Stimulated activated CD8-positive, alpha-beta memory T cell treated with anti-CD3 and anti-CD28 coated beads, Interleukin-4, amount 100 ng/mL, for 48 hours (primary cell): ENCODE data around the gene NCOA3.
"Not testable (repeated sequence)": the region's sequence is repeated elsewhere in the genome, so short reads cannot be mapped to it uniquely, and the experiment has no call there.

ENCODE experiments used
- DNase-seq: peaks from one replicate; pipeline ENCODE4 v3.0.0-alpha.2; 2020

The NCOA3 gene

GRCh38 chr20:47502271-47503239 lies 868 bp downstream of the NCOA3 start:
- peak; percentile 55 for DNase-seq

- no peak for DNase-seq
These were observed 2.0 kb downstream of the NCOA3 start for GRCh38 chr20:47503685-47504084.

- no peak for DNase-seq
These were observed 4.6 kb downstream of the NCOA3 start for GRCh38 chr20:47506335-47506734.

DNA sequence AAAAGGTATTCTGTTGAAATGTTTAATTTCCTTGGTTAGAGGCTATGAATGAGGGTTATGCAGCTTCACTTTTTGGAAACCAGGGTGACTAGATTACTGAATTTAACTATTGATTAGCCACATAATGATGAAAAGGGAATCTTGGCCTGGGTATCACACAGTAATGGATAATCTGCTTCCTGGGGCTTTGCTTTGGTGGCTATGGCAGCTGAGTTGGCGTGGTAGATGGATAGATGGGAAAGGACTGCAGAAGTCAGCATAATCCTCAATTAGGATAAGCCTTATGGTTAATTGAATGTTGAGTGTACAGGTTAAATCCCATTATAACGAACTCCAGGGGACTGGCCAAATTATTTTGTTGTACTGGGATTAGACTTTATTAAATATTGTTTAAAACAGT lies 5.2 kb downstream of the NCOA3 start:
- no peak for DNase-seq

DNA sequence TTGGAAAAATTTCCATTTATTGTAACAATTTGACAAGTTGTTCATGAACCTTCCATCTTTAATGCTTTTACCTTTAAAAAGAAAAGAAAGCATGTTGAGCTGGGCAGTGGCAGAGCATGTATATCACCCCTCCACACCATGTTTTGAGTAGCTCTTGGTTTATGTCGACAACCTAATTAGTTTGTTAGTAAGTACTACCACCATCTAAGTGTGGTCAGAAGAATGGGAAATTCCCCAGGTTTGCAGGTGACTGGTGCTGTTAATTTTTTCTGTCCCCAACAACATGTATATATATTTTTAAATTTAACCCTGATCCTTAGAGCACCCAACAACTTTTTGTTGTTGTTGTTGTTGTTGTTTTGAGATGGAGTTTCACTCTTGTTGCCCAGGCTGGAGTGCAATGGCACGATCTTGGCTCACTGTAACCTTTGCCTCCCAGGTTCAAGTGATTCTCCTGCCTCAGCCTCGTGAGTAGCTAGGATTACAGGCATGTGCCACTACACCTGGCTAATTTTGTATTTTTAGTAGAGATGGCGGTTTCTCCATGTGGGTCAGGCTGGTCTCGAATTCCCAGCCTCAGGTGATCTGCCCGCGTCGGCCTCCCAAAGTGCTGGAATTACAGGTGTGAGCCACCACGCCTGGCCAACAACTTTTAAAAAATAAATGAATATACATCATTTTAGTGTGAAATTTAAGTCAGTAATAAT lies 5.7 kb downstream of the NCOA3 start:
- DNase-seq, result not testable (repeated sequence)

GRCh38 chr20:47508278-47508677 lies 6.6 kb downstream of the NCOA3 start:
- DNase-seq, result no peak

DNA sequence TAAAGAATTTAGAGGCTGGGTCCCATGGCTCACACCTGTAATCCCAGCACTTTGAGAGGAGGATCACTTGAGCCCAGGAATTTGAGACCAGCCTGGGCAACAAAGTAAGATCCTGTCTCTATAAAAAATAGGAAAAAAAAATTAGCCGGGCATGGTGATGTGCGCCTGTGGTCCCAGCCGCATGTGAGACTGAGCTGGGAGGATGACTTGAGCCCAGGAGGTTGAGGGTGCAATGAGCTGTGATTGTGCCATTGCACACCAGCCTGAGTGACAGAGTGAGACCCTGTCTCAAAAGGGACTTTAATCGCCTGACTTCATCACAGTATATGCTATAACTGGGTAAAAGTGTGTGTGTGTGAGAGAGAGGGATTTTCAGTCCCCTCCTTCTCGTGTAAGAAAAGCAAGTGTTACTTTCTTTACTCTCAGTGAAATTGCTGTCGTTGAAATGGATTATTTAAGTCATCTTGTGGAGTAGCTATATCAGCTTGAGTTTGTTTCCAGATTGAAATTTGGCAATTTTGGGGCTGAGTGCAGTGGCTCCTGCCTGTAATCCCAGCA lies 7.5 kb downstream of the NCOA3 start:
- no peak for DNase-seq

- no peak for DNase-seq
These were observed 8.0 kb downstream of the NCOA3 start for GRCh38 chr20:47509685-47510084.

DNA sequence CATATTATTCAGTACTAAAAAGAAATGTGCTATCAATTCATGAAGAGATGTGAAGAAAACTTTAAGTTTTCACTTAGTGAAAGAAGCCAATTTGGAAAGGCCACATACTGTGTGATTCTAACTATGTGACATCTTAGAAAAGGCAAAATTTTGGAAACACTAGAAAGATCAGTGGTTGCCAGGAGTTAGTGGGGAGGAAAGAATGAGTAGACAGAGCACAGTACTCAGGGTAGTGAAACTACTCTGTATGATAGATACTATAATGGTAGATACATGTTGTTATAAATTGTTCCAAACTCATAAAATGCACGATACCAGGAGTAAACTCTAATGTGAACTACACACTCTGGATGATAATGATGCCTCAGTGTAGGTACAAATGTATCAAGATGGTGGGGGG lies 14.2 kb downstream of the NCOA3 start:
- no peak for DNase-seq

DNA sequence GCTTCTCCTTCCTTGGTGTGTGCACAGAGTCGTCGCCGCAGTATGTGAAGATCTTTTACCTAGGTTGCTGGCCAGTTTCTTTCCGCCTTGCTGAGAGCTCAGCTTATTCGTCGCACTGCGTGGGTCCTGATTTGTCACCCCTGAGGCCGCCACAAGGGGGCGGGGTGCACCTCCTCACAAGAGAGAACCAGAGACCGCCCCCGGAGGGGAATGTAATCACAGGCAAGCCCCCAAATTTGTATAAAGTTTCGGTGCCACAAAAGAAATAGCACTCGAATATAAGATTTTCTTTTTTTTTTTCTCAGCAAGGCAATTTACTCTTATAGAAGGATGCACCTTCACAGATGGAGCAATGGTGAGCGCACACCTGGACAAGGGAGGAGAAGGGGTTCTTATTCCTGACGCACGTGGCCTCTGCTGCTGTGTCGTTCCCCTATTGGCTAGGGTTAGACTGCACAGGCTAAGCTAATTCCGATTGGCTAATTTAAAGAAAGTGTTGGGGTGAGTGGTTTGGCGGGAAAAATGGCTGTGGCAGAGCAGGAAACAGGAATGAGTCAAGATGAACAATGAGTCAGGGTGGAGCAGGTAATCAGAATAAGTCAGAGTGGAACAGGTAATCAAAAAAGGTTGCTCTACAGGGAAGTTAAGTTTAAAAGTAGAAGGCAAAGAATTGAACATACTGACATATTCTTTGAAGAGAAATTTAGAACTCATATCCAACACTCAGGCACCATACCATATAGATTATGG lies 19.5 kb downstream of the NCOA3 start:
- no peak for DNase-seq

- no peak for DNase-seq
These were observed 22.5 kb downstream of the NCOA3 start for GRCh38 chr20:47524015-47524784.

DNA sequence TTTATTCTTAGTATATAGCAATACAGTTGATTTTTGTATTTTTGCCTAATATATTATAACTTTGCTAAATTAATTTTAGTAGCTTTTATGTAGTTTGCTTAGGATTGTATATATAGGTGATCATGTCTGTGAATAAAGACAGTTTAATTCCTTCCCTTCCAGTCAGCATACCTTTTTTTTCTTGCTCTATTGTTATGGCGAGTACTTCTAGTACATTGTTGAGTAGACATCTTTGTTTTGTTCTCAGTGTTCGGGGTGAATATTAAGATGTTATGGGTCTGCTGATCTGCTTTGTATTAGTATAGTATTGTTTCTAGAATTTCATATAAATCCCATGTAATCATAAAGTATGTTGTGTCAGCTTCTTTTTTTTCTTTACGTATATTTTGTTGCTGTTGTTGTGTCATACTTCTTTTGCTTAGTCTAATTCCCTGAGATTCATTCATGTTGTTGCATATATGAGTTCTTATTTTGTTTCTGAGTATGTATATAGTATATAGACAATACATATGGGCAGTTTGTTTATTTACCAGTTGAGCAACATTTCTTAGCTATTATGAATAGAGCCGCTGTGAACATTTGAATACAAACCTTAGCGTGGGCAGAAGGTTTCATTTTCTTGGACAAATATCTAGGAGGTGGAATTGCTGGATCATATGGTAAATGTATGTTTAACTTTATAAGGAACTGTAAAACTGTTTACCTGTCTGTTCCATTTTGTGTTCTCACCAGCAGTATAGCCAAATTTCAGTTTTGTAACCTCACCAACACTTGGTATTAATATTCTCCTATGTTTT lies 25.5 kb downstream of the NCOA3 start:
- DNase-seq, result no peak

DNA sequence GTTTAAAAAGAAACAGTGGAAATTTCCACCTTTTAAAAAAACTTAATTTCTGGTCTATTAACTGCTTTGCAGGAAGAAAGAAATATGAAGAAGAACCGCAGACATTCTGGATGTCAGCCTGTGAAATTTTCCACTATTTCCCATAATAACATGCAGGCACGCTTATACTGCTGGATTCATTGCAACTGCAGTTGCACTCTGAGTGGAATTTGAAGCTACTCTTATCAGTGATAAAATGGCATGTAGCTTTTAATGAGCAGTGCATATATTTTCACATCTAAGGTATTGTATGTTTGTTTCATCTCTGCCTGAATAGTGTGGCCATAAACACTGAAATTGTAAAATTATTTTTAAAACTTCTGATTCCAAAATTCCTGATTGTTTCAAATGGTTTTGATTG lies 28.2 kb downstream of the NCOA3 start:
- DNase-seq, result no peak

DNA sequence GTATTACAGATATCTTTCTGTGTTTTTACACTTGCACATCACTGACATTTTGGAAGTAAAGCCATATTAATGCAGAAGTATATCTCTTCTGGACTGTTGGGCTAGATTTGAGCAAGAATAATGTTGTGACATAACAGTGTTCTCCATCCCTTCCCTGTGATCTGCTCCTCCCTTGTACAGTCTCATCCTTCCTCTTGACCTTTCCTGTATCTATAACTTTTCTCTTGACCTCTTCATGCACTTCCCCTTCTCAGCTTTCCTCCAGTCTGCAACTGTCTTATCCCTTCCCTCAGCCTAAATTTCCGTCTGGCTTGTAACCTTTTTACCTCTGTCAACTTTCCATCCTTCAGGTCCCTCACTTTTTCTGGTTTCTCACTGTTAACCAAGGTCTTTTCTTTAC lies 29.8 kb downstream of the NCOA3 start:
- DNase-seq, result no peak

DNA sequence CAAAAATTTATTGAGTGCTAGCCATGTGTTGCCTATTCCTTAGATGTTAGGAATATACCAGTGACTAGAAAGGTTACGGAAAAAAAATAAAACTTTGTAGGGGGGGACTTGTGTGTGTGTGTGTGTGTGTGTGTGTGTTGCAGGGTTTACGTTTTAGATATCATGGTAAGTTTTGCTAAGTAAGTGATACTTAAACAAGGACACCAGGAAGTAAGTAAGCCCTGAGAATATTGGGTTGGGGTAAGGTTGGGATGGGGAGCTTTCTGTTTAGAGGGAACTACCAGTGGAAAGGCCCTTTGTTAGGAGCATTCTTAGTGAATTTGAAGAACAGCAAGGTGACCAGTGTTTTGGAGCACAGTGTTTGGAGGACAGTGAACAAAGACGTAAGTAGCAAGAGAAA lies 30.3 kb downstream of the NCOA3 start:
- no peak for DNase-seq

- no peak for DNase-seq
These were observed 31.9 kb downstream of the NCOA3 start for GRCh38 chr20:47533518-47534062.

GRCh38 chr20:47534405-47534804 lies 32.7 kb downstream of the NCOA3 start:
- DNase-seq, result no peak

- no peak for DNase-seq
These were observed 33.4 kb downstream of the NCOA3 start for GRCh38 chr20:47535088-47535487.

- no peak for DNase-seq
These were observed 34.3 kb downstream of the NCOA3 start for GRCh38 chr20:47535994-47536393.

- no peak for DNase-seq
These were observed 39.0 kb downstream of the NCOA3 start for GRCh38 chr20:47540443-47541354.
